ENCODE results near the gene PIPOX.

PIPOX gene

DNA sequence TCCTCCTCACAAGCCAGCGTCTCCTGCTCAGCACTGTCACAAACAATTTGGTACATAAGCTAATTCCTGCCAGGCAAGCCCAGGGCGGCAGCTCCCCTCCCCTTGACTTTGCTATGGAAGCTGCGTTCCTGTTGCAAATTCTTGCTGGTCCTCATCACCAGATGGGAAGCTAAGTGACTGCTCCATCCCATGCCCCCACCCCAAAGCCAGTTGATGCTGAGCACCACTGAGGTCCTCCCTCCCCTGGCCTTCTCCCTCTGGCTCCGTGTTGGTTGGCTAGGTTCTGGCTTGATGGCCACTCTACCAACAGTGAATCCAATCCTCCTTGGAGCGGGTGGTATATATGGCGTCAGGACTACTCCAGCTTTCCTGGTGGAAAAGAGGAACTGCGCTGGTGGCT, 34.4 kb downstream of the PIPOX start:
- TF ChIP-seq, protein P1, sequence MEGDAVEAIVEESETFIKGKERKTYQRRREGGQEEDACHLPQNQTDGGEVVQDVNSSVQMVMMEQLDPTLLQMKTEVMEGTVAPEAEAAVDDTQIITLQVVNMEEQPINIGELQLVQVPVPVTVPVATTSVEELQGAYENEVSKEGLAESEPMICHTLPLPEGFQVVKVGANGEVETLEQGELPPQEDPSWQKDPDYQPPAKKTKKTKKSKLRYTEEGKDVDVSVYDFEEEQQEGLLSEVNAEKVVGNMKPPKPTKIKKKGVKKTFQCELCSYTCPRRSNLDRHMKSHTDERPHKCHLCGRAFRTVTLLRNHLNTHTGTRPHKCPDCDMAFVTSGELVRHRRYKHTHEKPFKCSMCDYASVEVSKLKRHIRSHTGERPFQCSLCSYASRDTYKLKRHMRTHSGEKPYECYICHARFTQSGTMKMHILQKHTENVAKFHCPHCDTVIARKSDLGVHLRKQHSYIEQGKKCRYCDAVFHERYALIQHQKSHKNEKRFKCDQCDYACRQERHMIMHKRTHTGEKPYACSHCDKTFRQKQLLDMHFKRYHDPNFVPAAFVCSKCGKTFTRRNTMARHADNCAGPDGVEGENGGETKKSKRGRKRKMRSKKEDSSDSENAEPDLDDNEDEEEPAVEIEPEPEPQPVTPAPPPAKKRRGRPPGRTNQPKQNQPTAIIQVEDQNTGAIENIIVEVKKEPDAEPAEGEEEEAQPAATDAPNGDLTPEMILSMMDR (IDR thresholded peaks at IDR 0.05), result no peak
- Histone ChIP-seq H3K4me3 (no peak overlapping the region), H3K27ac (no peak overlapping the region)
- DNase-seq (ENCODE audit: low spot score), result no peak

DNA sequence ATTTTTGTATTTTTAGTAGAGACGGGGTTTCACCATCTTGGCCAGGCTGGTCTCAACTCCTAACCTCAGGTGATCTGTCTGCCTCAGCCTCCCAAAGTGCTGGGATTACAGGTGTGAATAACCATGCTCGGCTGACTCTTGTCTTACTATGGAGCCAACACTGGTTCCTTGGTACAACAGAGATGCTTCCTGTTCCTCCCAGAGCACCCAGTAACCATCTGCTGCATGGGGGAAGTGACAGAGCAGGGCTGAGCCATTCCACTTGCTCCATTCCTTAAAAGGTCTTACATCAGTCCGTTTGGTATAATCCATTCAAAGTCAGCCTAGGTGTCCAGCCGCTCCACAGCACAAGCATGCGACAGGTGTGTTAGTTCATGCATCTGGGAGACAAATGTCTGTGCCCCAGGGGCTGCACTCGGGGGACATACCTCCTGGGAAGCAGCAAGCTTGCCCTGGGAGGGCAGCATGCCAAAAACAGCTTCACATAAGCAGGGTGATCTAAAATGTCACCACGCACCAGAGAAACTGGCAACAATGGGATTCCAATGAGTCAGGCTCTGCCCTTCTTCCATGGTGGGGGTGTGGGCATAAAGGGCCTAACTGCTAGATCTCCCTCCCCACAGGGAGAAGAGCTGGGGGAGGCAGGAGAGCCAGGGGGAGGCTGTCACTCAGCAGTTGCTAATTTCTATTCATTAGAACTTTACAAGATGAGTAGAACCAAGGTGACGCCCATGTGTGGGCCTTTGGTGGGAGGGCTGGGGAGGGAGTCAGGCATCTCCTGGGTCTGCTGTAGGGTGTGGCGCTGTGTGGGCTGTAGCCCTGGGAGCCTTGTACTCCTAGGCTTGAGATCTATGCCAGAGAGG, 35.5 kb downstream of the PIPOX start:
- Histone ChIP-seq H3K4me3 (no peak overlapping the region), H3K27ac (no peak overlapping the region)
- TF ChIP-seq, protein P1 (IDR thresholded peaks at IDR 0.05), result no peak

GRCh38 chr17:29079433-29079832, 36.5 kb downstream of the PIPOX start:
- no peak for DNase-seq (ENCODE audit: low spot score)
- TF ChIP-seq, protein P1 (IDR thresholded peaks at IDR 0.05), result no peak
- H3K4me3 ChIP-seq, result no peak overlapping the region
- H3K27ac ChIP-seq, result no peak overlapping the region

More for the DNA sequence above, 35.5 kb downstream of the PIPOX start:
- DNase-seq (ENCODE audit: low spot score), result no peak

DNA sequence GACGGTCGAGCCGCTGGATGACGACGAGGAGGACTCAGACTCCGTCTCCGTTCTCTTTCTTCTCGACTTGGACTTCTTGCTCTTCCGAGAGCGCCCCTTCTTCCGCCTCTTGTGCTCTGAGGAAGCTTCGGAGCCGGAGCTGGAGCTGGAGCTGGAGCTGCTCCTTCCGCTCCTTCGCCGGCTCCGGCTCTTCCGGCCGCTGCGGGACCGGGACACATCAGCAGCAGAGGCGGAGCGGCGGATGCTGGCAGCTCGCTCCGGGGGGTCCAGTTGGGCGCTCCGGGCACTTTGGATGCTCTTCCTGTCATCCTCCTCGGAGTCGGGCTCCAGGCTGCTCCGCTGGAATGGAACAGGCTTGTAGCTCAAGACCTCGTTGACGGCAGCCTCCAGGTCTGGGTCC, 36.9 kb downstream of the PIPOX start:
- no peak for DNase-seq (ENCODE audit: low spot score)
- H3K4me3 ChIP-seq, result no peak overlapping the region
- H3K27ac ChIP-seq, result no peak overlapping the region
- TF ChIP-seq, protein P1 (IDR thresholded peaks at IDR 0.05), result no peak

- Histone ChIP-seq H3K4me3 (no peak overlapping the region), H3K27ac (no peak overlapping the region)
- no peak for DNase-seq (ENCODE audit: low spot score)
- TF ChIP-seq, protein P1 (IDR thresholded peaks at IDR 0.05), result no peak
Measured at GRCh38 chr17:29080323-29080722, 37.4 kb downstream of the PIPOX start.

- no peak overlapping the region for H3K27ac ChIP-seq
- H3K4me3 ChIP-seq, result no peak overlapping the region
- DNase-seq (ENCODE audit: low spot score), result no peak
- TF ChIP-seq, protein P1 (IDR thresholded peaks at IDR 0.05), result no peak
Measured at GRCh38 chr17:29080965-29081364, 38.0 kb downstream of the PIPOX start.

DNA sequence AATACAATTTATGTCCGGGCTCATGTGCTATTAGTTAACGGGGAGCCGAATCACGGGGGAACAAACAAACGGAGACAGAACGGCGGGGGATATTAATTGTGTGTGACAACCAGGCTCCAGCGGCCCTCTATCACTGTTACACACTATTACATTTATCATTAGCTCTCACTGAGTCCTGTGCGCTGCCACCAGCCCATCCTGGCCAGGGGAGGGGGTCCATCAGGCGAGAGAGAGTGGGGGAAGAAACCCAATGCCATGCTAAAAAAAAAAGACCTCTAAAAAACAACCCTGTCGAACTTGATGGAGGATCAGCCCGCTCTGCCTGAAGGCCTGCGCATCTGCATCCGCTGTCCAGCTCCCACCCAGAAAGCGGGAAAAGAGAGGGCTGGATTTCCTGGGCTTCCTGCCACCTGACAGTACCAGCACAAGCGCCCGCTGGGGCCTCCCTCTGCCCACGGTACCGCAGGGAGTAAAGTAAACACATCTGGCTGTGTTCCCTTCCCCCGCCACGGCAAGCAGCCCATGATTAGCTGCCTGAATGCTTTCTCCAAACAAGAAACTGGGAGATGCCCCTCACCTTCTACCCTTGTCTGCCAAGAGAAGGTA, 41.7 kb downstream of the PIPOX start:
- no peak overlapping the region for H3K27ac ChIP-seq
- TF ChIP-seq, protein P1 (IDR thresholded peaks at IDR 0.05), result no peak
- no peak overlapping the region for H3K4me3 ChIP-seq
- no peak for DNase-seq (ENCODE audit: low spot score)
